Thyroid gland (tissue), 4 donors: ENCODE measurements around the gene S100A16.

Source experiments
- CTCF ChIP-seq, 6 experiments: fragments of 200-600 bp in 3 of 6; fragments of 450-650 bp in 3 of 6; sonication (generic) in 3 of 6; IDR thresholded peaks; one replicate each; pipeline ENCODE4 v1.5.1; 2016 to 2019; ENCODE audit warnings: antibody characterized with exemption in 6 of 6, mild to moderate bottlenecking in 2 of 6, inconsistent platforms in 1 of 6, moderate library complexity in 1 of 6
- POLR2A ChIP-seq, 2 donors: fragments of 450-650 bp; IDR thresholded peaks; one replicate each; pipeline ENCODE4 v1.6.1; 2017; ENCODE audit warnings: antibody characterized with exemption in 2 of 2, mild to moderate bottlenecking in 2 of 2, moderate library complexity in 1 of 2

- TF ChIP-seq CTCF (IDR thresholded peaks at IDR 0.05) (no peak), POLR2A (IDR thresholded peaks at IDR 0.05) (no peak)
Observed at GRCh38 chr1:153560241-153560640, 52.7 kb downstream of the S100A16 start.
